GM13977 (cell line): ENCODE measurements around the gene RB1.

Experiments used
- DNase-seq: peaks from one replicate; pipeline ENCODE4 v3.0.0; 2012; ENCODE audit warnings: low spot score
- in situ Hi-C: fragments of 300-500 bp; cut with MboI; formaldehyde crosslinking; loops from one replicate; pipeline ENCODE4 v1.12.0; 2022; ENCODE audit warnings: low sequenced_read_pairs, low pct_unique_long_range_greater_than_20kb, mixed read lengths, inconsistent platforms; ENCODE audit not compliant: unreplicated experiment
- TF ChIP-seq, protein P1 (sequence below): IDR thresholded peaks from 2 replicates; pipeline ENCODE4 v1.5.1; 2012; ENCODE audit warnings: mild to moderate bottlenecking, control low read depth; ENCODE audit not compliant: insufficient read depth; ENCODE audit errors: extremely low read depth, missing control alignments

The RB1 gene

DNA sequence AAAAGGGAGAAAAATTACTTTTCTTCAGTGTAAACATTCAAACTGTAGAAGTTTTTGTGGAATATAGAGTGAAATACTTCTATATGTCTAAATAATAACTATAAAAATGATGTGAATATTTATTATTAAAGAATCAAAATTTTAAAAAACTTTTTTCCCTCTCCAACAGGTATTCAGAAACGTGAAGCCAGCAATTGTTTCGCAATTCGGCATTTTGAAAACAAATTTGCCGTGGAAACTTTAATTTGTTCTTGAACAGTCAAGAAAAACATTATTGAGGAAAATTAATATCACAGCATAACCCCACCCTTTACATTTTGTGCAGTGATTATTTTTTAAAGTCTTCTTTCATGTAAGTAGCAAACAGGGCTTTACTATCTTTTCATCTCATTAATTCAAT is 42.6 kb upstream of the RB1 start:
- DNase-seq = no peak
- TF ChIP-seq, protein P1, sequence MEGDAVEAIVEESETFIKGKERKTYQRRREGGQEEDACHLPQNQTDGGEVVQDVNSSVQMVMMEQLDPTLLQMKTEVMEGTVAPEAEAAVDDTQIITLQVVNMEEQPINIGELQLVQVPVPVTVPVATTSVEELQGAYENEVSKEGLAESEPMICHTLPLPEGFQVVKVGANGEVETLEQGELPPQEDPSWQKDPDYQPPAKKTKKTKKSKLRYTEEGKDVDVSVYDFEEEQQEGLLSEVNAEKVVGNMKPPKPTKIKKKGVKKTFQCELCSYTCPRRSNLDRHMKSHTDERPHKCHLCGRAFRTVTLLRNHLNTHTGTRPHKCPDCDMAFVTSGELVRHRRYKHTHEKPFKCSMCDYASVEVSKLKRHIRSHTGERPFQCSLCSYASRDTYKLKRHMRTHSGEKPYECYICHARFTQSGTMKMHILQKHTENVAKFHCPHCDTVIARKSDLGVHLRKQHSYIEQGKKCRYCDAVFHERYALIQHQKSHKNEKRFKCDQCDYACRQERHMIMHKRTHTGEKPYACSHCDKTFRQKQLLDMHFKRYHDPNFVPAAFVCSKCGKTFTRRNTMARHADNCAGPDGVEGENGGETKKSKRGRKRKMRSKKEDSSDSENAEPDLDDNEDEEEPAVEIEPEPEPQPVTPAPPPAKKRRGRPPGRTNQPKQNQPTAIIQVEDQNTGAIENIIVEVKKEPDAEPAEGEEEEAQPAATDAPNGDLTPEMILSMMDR = no peak
- in situ Hi-C loops = no loop called here

GRCh38 chr13:48263196-48263595 is 40.4 kb upstream of the RB1 start:
- in situ Hi-C loops = no loop called here
- TF ChIP-seq, protein P1 = no peak
- no peak for DNase-seq

GRCh38 chr13:48264058-48264457 is 39.5 kb upstream of the RB1 start:
- in situ Hi-C loops = no loop called here
- TF ChIP-seq, protein P1 = no peak
- DNase-seq = no peak

- TF ChIP-seq, protein P1 = no peak
- in situ Hi-C loops = no loop called here
Measured at GRCh38 chr13:48265217-48265815, 38.2 kb upstream of the RB1 start.

DNA sequence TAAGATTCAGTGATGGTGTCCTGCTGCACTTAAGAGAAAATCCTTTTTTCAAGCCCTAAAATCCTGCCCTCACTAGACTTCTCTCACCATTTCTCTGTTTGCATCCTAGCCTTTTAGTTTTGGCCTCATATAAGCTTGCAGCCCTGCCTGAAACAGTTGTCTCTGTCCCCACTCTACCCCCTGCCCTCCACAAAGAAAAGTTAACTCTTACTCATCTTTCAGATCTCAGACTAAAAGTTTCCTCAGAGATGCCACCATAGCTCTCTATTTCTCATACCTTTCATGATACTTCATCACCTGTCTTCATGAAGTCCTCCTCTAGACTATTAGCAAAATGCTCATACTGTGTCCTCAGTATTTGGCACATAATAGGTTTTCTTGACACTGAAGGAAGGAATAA is 37.4 kb upstream of the RB1 start:
- no peak for DNase-seq
- in situ Hi-C loops = no loop called here
- TF ChIP-seq, protein P1 = no peak

More at GRCh38 chr13:48265217-48265815, 38.2 kb upstream of the RB1 start:
- DNase-seq = no peak

DNA sequence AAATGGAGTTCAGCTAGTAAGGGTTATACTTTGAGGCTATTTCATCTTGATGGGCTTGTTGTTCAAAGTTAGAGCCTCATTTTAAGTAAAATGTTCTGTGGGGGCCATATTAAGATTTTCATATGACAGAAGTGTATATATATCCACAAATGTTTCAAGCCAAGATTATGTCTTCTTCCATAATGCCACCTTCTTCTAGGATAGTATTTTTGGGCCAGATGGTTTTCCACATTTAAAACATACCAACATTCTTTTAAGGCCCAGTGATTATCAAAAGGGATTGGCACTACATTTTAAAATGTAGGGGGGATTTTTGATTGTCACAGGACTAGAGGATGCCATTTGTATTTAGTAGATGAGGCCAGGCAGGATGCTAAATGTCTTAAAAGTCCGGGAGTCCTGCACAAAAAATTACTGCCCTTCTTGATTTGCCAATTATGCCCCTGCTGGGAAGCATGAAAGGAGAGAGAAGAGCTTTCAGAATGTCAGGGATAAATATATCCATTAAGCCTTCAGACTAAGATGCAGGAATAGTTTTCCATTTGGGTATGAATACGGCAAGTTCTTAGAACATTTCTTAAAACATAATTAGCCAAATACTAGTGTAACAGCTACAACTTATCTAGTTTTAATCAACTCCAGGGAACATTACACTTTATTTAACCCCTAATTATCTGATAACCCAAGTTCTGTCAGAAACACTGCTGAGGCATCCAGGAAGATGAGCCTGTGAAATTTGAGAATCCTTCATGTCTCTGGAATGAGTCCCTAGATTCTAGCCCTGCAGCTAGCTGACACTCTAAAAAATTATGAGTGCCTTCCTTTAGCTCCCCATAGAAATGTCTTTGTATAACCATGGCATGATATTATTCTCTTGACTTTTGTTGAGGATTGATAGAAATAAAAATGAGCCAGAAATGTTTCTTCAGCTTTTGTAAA is 36.6 kb upstream of the RB1 start:
- in situ Hi-C loops = no loop called here
- no peak for DNase-seq
- TF ChIP-seq, protein P1 = no peak
